Osteocyte (in vitro differentiated cells): ENCODE results near the gene CLDN25. TPM values are rescaled to one million over a fixed set of nuclear protein-coding genes. Genes with fewer than 3 reads are reported as not detected.
A peak's percentile ranks its signal among the peaks of the same experiment; 100 is the strongest.

ENCODE experiments used
- DNase-seq: peaks from one replicate; pipeline ENCODE4 v3.0.0; 2021; ENCODE audit warnings: mixed read lengths; ENCODE audit not compliant: unreplicated experiment; ENCODE audit errors: extremely low spot score
- H3K27ac Mint-ChIP-seq: one replicate; pipeline ENCODE4 v1.8.0; 2021; ENCODE audit warnings: mild to moderate bottlenecking, mixed read lengths; ENCODE audit not compliant: unreplicated experiment
- H3K27me3 Mint-ChIP-seq: one replicate; pipeline ENCODE4 v1.8.0; 2021; ENCODE audit warnings: mixed read lengths; ENCODE audit not compliant: unreplicated experiment
- H3K36me3 Mint-ChIP-seq: one replicate; pipeline ENCODE4 v1.8.0; 2021; ENCODE audit warnings: mixed read lengths; ENCODE audit not compliant: unreplicated experiment
- H3K4me1 Mint-ChIP-seq: one replicate; pipeline ENCODE4 v1.8.0; 2021; ENCODE audit warnings: mixed read lengths; ENCODE audit not compliant: unreplicated experiment
- H3K4me3 Mint-ChIP-seq: one replicate; pipeline ENCODE4 v1.8.0; 2021; ENCODE audit warnings: mild to moderate bottlenecking, moderate library complexity, mixed read lengths; ENCODE audit not compliant: unreplicated experiment
- H3K9me3 Mint-ChIP-seq: one replicate; pipeline ENCODE4 v1.8.0; 2021; ENCODE audit warnings: mixed read lengths; ENCODE audit not compliant: unreplicated experiment
- CTCF ChIP-seq: fragments of 200-600 bp; sonication (generic); IDR thresholded peaks from 2 replicates; pipeline ENCODE4 v1.5.0; 2021; ENCODE audit warnings: antibody characterized with exemption, mild to moderate bottlenecking, moderate library complexity
- long read RNA-seq: library from polyadenylated mRNA; unstranded; transcript quantifications from one replicate; pipeline ENCODE4 v2.0.0, GENCODE V29; 2021
- total RNA-seq: library from RNA; stranded (reverse); gene quantifications from 2 replicates; pipeline ENCODE4 v1.2.1, GENCODE V29; 2021

CLDN25 gene
- total RNA-seq, result not detected in 2 replicates
- long read RNA-seq, result 0 reads

GRCh38 chr11:113779496-113779895 is at the start of gene CLDN25:
Gene CLDN25 (plus strand): TSS chr11:113779796. CDS start chr11:113779796, 0 bp downstream.
- Mint-ChIP-seq H3K27me3 (peaks cover 70% of the 10 kb centered on the region), H3K4me3 (no peak within 1 kb of the TSS), H3K4me1 (peaks cover 6% of the 10 kb centered on the region), H3K27ac (no peak within 1 kb of the TSS), H3K36me3 (no peaks in the 10 kb centered on the region), H3K9me3 (no peaks in the 10 kb centered on the region)
- no peak for TF ChIP-seq CTCF
- no peak for DNase-seq

GRCh38 chr11:113730887-113731726 is 48.5 kb upstream of the CLDN25 start:
- Mint-ChIP-seq H3K9me3 (no peaks in the 10 kb centered on the region), H3K27me3 (no peaks in the 10 kb centered on the region), H3K4me3 (no peak overlapping the region), H3K4me1 (peaks cover 18% of the 10 kb centered on the region), H3K27ac (no peak overlapping the region), H3K36me3 (peaks cover 14% of the 10 kb centered on the region)
- DNase-seq, result no peak
- TF ChIP-seq CTCF, result peak; percentile 81

- H3K36me3 Mint-ChIP-seq, result peaks cover 18% of the 10 kb centered on the region
- H3K27me3 Mint-ChIP-seq, result no peaks in the 10 kb centered on the region
- DNase-seq, result no peak
- H3K9me3 Mint-ChIP-seq, result no peaks in the 10 kb centered on the region
- H3K4me3 Mint-ChIP-seq, result no peak overlapping the region
- H3K4me1 Mint-ChIP-seq, result peaks cover 18% of the 10 kb centered on the region
- TF ChIP-seq CTCF, result no peak
- no peak overlapping the region for H3K27ac Mint-ChIP-seq
Observed at GRCh38 chr11:113732092-113732491, 47.5 kb upstream of the CLDN25 start.

GRCh38 chr11:113736323-113736722 is 43.3 kb upstream of the CLDN25 start:
- no peak for DNase-seq
- Mint-ChIP-seq H3K27me3 (no peaks in the 10 kb centered on the region), H3K36me3 (peaks cover 40% of the 10 kb centered on the region)

More at GRCh38 chr11:113736323-113736722, 43.3 kb upstream of the CLDN25 start:
- Mint-ChIP-seq H3K4me3 (no peak overlapping the region), H3K4me1 (no peaks in the 10 kb centered on the region), H3K9me3 (no peaks in the 10 kb centered on the region), H3K27ac (no peak overlapping the region)
- no peak for TF ChIP-seq CTCF
